WTC11 (cell line): ENCODE results near the gene PPFIBP1.

Experiments used
- ATF3 ChIP-seq: sonication (generic); formaldehyde crosslinking; conservative IDR thresholded peaks from 2 replicates; pipeline ENCODE4 v1.8.1; 2022; ENCODE audit warnings: mild to moderate bottlenecking, missing genetic modification reagents
- CTCF ChIP-seq: fragments of 200-600 bp; IDR thresholded peaks from 2 replicates; pipeline ENCODE4 v1.8.0; 2022; ENCODE audit warnings: antibody characterized with exemption
- E2F1 ChIP-seq: sonication (generic); formaldehyde crosslinking; IDR thresholded peaks from 2 replicates; pipeline ENCODE4 v1.8.0; 2022; ENCODE audit warnings: mild to moderate bottlenecking, missing genetic modification reagents
- ELF4 ChIP-seq: sonication (generic); formaldehyde crosslinking; IDR thresholded peaks from 2 replicates; pipeline ENCODE4 v1.8.1; 2022; ENCODE audit warnings: low read depth, mild to moderate bottlenecking, moderate library complexity, missing genetic modification reagents
- ETV6 ChIP-seq: sonication (generic); formaldehyde crosslinking; IDR thresholded peaks from 2 replicates; pipeline ENCODE4 v1.8.1; 2022; ENCODE audit warnings: mild to moderate bottlenecking, missing genetic modification reagents
- GABPB1 ChIP-seq: sonication (generic); formaldehyde crosslinking; IDR thresholded peaks from 2 replicates; pipeline ENCODE4 v1.8.1; 2023; ENCODE audit warnings: mild to moderate bottlenecking, missing genetic modification reagents
- IRF2 ChIP-seq: sonication (generic); formaldehyde crosslinking; IDR thresholded peaks from 2 replicates; pipeline ENCODE4 v1.8.0; 2022; ENCODE audit warnings: low read depth, missing genetic modification reagents, borderline replicate concordance
- JUN ChIP-seq: sonication (generic); formaldehyde crosslinking; IDR thresholded peaks from 2 replicates; pipeline ENCODE4 v1.8.0; 2023; ENCODE audit warnings: mild to moderate bottlenecking, missing genetic modification reagents
- NFATC4 ChIP-seq: fragments of 250-450 bp; sonication (Bioruptor Pico); IDR thresholded peaks from 2 replicates; pipeline ENCODE4 v1.9.0; 2021; ENCODE audit warnings: mild to moderate bottlenecking
- NR3C1 ChIP-seq: sonication (generic); formaldehyde crosslinking; conservative IDR thresholded peaks from 2 replicates; pipeline ENCODE4 v1.8.1; 2023; ENCODE audit warnings: low read depth, mild to moderate bottlenecking, missing genetic modification reagents
- ZNF121 ChIP-seq: sonication (generic); formaldehyde crosslinking; IDR thresholded peaks from 2 replicates; pipeline ENCODE4 v1.8.0; 2023; ENCODE audit warnings: missing genetic modification reagents
- ZNF232 ChIP-seq: sonication (generic); formaldehyde crosslinking; IDR thresholded peaks from 2 replicates; pipeline ENCODE4 v1.8.0; 2022; ENCODE audit warnings: mild to moderate bottlenecking, missing genetic modification reagents
- TF ChIP-seq, protein P1 (sequence below): sonication (generic); formaldehyde crosslinking; IDR thresholded peaks from 2 replicates; pipeline ENCODE4 v1.8.0; 2022; ENCODE audit warnings: mild to moderate bottlenecking, missing genetic modification reagents
- TF ChIP-seq, protein P2 (sequence below): sonication (generic); formaldehyde crosslinking; IDR thresholded peaks from 2 replicates; pipeline ENCODE4 v1.8.0; 2022; ENCODE audit warnings: mild to moderate bottlenecking, missing genetic modification reagents

GRCh38 chr12:27553941-27554340, 29.9 kb downstream of the PPFIBP1 start:
- TF ChIP-seq ZNF232 (CRISPR knock-in tag): no peak
- TF ChIP-seq CTCF: no peak
- no peak for TF ChIP-seq NR3C1 (CRISPR knock-in tag)
- TF ChIP-seq GABPB1 (CRISPR knock-in tag): no peak
- no peak for TF ChIP-seq IRF2
- TF ChIP-seq, protein P1, sequence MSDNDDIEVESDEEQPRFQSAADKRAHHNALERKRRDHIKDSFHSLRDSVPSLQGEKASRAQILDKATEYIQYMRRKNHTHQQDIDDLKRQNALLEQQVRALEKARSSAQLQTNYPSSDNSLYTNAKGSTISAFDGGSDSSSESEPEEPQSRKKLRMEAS: no peak
- TF ChIP-seq NFATC4 (CRISPR knock-in tag): no peak
- TF ChIP-seq ETV6 (CRISPR knock-in tag): no peak
- TF ChIP-seq E2F1 (CRISPR knock-in tag): no peak
- no peak for TF ChIP-seq ELF4
- TF ChIP-seq ZNF121 (CRISPR knock-in tag): no peak
- no peak for TF ChIP-seq ATF3
- TF ChIP-seq, protein P2, sequence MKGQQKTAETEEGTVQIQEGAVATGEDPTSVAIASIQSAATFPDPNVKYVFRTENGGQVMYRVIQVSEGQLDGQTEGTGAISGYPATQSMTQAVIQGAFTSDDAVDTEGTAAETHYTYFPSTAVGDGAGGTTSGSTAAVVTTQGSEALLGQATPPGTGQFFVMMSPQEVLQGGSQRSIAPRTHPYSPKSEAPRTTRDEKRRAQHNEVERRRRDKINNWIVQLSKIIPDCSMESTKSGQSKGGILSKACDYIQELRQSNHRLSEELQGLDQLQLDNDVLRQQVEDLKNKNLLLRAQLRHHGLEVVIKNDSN (CRISPR knock-in tag): no peak
- TF ChIP-seq JUN: no peak
